IMR-90 (cell line): ENCODE results near the gene FERMT2. TPM values are rescaled to one million over a fixed set of nuclear protein-coding genes. Genes with fewer than 3 reads are reported as not detected.
"Not testable (repeated sequence)": the region's sequence is repeated elsewhere in the genome, so short reads cannot be mapped to it uniquely, and the experiment has no call there.

ENCODE experiments used
- ATAC-seq: fragments of 200-7000 bp; cut with Tn5 transposase; 2 replicates; pipeline ENCODE4 v1.9.1; 2020; ENCODE audit warnings: low read depth, mild to moderate bottlenecking, moderate library complexity
- BruUV-seq: library from RNA; stranded (reverse); fragments of 400-500 nt; replicated peaks from 2 replicates; lab custom pipeline; 2021; lab: Mats Ljungman, UMichigan
- CTCF ChIA-PET: fragments of 300-600 bp; formaldehyde crosslinking; extraction: SDS; loops from one replicate; lab custom pipeline; 2021; ENCODE audit warnings: antibody characterized with exemption; lab: Yijun Ruan, JAX
- POLR2A ChIA-PET: fragments of 300-600 bp; sonication (Branson Sonifier 250); formaldehyde crosslinking; loops from one replicate; lab custom pipeline; 2022; ENCODE audit warnings: antibody characterized with exemption; ENCODE audit not compliant: unreplicated experiment; lab: Charles Lee
- DNase-seq: peaks from one replicate; pipeline ENCODE4 v3.0.0; 2013
- H2AFZ ChIP-seq: replicated peaks from 2 replicates; pipeline ENCODE3; 2013; ENCODE audit warnings: low read length, mild to moderate bottlenecking; ENCODE audit not compliant: poor library complexity
- H2AK5ac ChIP-seq: 2 replicates; pipeline ENCODE4 v1.6.1; 2013; ENCODE audit warnings: low read depth, low read length, inconsistent platforms
- H2AK9ac ChIP-seq: replicated peaks from 2 replicates; pipeline ENCODE3; 2013; ENCODE audit warnings: mild to moderate bottlenecking, low read depth, low read length, moderate library complexity; ENCODE audit not compliant: poor library complexity
- H2BK120ac ChIP-seq: 2 replicates; pipeline ENCODE4 v1.6.1; 2013; ENCODE audit warnings: low read depth, low read length, inconsistent platforms
- H2BK15ac ChIP-seq: 3 replicates; pipeline ENCODE4 v1.6.1; 2013; ENCODE audit warnings: low read depth, low read length, inconsistent platforms
- H2BK20ac ChIP-seq: 2 replicates; pipeline ENCODE4 v1.6.1; 2013; ENCODE audit warnings: low read depth, mild to moderate bottlenecking, inconsistent platforms, low read length, moderate library complexity
- H2BK5ac ChIP-seq: 2 replicates; pipeline ENCODE4 v1.6.1; 2013; ENCODE audit warnings: mild to moderate bottlenecking, low read depth, low read length, inconsistent platforms; ENCODE audit not compliant: poor library complexity, severe bottlenecking
- H3K14ac ChIP-seq: replicated peaks from 2 replicates; pipeline ENCODE4 v1.6.1; 2013; ENCODE audit warnings: low read depth, low read length, inconsistent platforms
- H3K18ac ChIP-seq: 2 replicates; pipeline ENCODE4 v1.6.1; 2013; ENCODE audit warnings: low read depth, low read length, control low read depth
- H3K23ac ChIP-seq: 2 replicates; pipeline ENCODE4 v1.6.1; 2013; ENCODE audit warnings: low read depth, low read length, inconsistent platforms
- H3K27ac ChIP-seq: 2 replicates; pipeline ENCODE4 v1.5.1; 2013; ENCODE audit warnings: mild to moderate bottlenecking, control low read depth, low read length; ENCODE audit not compliant: insufficient read depth
- H3K27me3 ChIP-seq: 2 replicates; pipeline ENCODE4 v1.6.1; 2013; ENCODE audit warnings: low read length; ENCODE audit not compliant: control insufficient read depth, insufficient read depth
- H3K36me3 ChIP-seq: 2 replicates; pipeline ENCODE4 v1.6.1; 2013; ENCODE audit warnings: low read length, mixed read lengths; ENCODE audit not compliant: control insufficient read depth, insufficient read depth
- H3K4ac ChIP-seq: 2 replicates; pipeline ENCODE4 v1.6.1; 2013; ENCODE audit warnings: low read depth, low read length, inconsistent platforms
- H3K4me1 ChIP-seq: 2 replicates; pipeline ENCODE4 v1.6.1; 2013; ENCODE audit warnings: low read length, mixed read lengths; ENCODE audit not compliant: control insufficient read depth, insufficient read depth
- H3K4me2 ChIP-seq: 2 replicates; pipeline ENCODE4 v1.6.1; 2013; ENCODE audit warnings: low read depth, mild to moderate bottlenecking, control low read depth, low read length, moderate library complexity
- H3K4me3 ChIP-seq: 2 replicates; pipeline ENCODE4 v1.5.1; 2013; ENCODE audit warnings: low read depth, mild to moderate bottlenecking, control low read depth, low read length, moderate library complexity; ENCODE audit not compliant: insufficient read depth
- H3K56ac ChIP-seq: 2 replicates; pipeline ENCODE4 v1.6.1; 2013; ENCODE audit warnings: low read length, inconsistent platforms; ENCODE audit not compliant: insufficient read depth; ENCODE audit errors: extremely low read depth
- H3K79me1 ChIP-seq, 2 experiments: 2 replicates each; pipeline ENCODE4 v1.6.1; 2013; ENCODE audit warnings: low read length in 2 of 2, inconsistent platforms in 1 of 2, low read depth in 1 of 2
- H3K9ac ChIP-seq: 2 replicates; pipeline ENCODE4 v1.6.1; 2013; ENCODE audit warnings: low read depth, low read length, control low read depth
- H3K9me1 ChIP-seq: 2 replicates; pipeline ENCODE4 v1.6.1; 2013; ENCODE audit warnings: low read length, inconsistent platforms; ENCODE audit not compliant: insufficient read depth
- H3K9me3 ChIP-seq: 2 replicates; pipeline ENCODE4 v1.6.1; 2013; ENCODE audit warnings: low read length; ENCODE audit not compliant: control insufficient read depth, insufficient read depth
- H4K20me1 ChIP-seq: 2 replicates; pipeline ENCODE4 v1.6.1; 2013; ENCODE audit warnings: low read length, inconsistent platforms; ENCODE audit not compliant: insufficient read depth
- H4K5ac ChIP-seq: 2 replicates; pipeline ENCODE4 v1.6.1; 2013; ENCODE audit warnings: mild to moderate bottlenecking, low read depth, low read length, control low read depth
- H4K8ac ChIP-seq, 2 experiments: 2 replicates each; pipeline ENCODE4 v1.6.1; 2013; ENCODE audit warnings: low read depth in 2 of 2, low read length in 2 of 2, control low read depth in 1 of 2, inconsistent platforms in 1 of 2
- H4K91ac ChIP-seq: 2 replicates; pipeline ENCODE4 v1.6.1; 2013; ENCODE audit warnings: low read depth, low read length, inconsistent platforms; ENCODE audit not compliant: insufficient read depth
- BHLHE40 ChIP-seq: fragments of 150-350 bp; IDR thresholded peaks from 2 replicates; pipeline ENCODE4 v1.6.1; 2016; ENCODE audit warnings: mild to moderate bottlenecking, low read depth, low read length
- CHD1 ChIP-seq: IDR thresholded peaks from 2 replicates; pipeline ENCODE4 v1.6.1; 2012; ENCODE audit warnings: low read depth, low read length, improper control_type of control experiment
- RAD21 ChIP-seq: IDR thresholded peaks from 2 replicates; pipeline ENCODE4 v1.6.1; 2012; ENCODE audit warnings: low read length, improper control_type of control experiment
- RCOR1 ChIP-seq: IDR thresholded peaks from 2 replicates; pipeline ENCODE4 v1.6.1; 2012; ENCODE audit warnings: mild to moderate bottlenecking, low read length, improper control_type of control experiment; ENCODE audit not compliant: insufficient replicate concordance
- RFX5 ChIP-seq: IDR thresholded peaks from 2 replicates; pipeline ENCODE4 v1.8.0; 2012; ENCODE audit warnings: low read depth, mild to moderate bottlenecking, low read length, moderate library complexity
- WGBS, 2 experiments: methylation state at CpG; one replicate each; pipeline versions ENCODE4 v1.1.5 to v1.1.7; 2013; ENCODE audit warnings: missing lambda C conversion rate in 2 of 2; ENCODE audit not compliant: insufficient read length in 1 of 2; ENCODE audit errors: extremely low coverage in 2 of 2; 5-methylcytosine and 5-hydroxymethylcytosine counted together
- dilution Hi-C: fragments of 300-500 bp; cut with HindIII; formaldehyde crosslinking; loops from one replicate; pipeline ENCODE4 v1.14.3; 2018; ENCODE audit warnings: low sequenced_read_pairs; ENCODE audit not compliant: unreplicated experiment
- in situ Hi-C: fragments of 300-500 bp; cut with MboI; formaldehyde crosslinking; loops from 3 replicates; pipeline ENCODE4 v1.14.3; 2019; ENCODE audit warnings: low sequenced_read_pairs, inconsistent platforms, mixed read lengths
- intact Hi-C: fragments of 100-400 bp; cut with micrococcal nuclease; formaldehyde crosslinking; loops from 2 replicates; pipeline ENCODE4 v1.10.0; 2022
- polyA plus RNA-seq, 3 experiments: library from polyadenylated mRNA; depleted of rRNA; stranded (reverse); fragments of >200 nt; gene quantifications; 2 replicates each; pipeline ENCODE4 v1.2.3, GENCODE V29; 2012; ENCODE audit warnings: low replicate concordance in 1 of 3
- total RNA-seq: library from RNA; depleted of rRNA; stranded (reverse); fragments of >200 nt; gene quantifications from 2 replicates; pipeline ENCODE4 v1.2.3, GENCODE V29; 2012

Gene FERMT2
- total and polyA plus RNA-seq, 2 of the 4 experiments (the other 2 are of a cell fraction), result 131 to 217 TPM

- intact Hi-C loops, result loop anchor here (5.0 kb wide), 1 partner anchor 45 kb away; no protein-coding TSS in a partner anchor
- CTCF ChIA-PET, result interaction anchor here (0.5 to 0.7 kb wide), 2 partner anchors 100 to 111 kb away, joined by 3 read pairs; no protein-coding TSS in a partner anchor
Observed at GRCh38 chr14:52922059-52922458, 28.8 kb downstream of the FERMT2 start.

DNA sequence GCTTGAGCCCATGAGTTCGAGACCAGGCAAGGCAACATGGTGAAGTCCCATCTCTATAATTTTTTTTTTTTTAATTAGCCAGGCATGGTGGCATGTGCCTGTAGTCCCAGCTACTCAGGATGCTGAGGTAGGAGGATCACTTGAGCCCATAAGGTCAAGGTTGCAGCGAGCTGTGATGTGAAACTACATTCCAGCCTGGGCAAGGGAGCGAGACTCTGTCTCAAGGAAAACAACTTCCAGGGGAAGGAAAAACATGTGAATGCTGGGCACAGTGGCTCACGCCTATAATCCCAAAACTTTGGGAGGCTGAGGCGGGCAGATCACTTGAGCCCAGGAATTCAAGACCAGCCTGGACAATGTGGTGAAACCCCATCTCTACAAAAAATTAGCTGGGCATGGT is 30.4 kb downstream of the FERMT2 start:
- CTCF ChIA-PET, result interaction anchor here (0.6 to 1.1 kb wide), 3 partner anchors 15 to 541 kb away, joined by 3 to 5 read pairs (median 3); no protein-coding TSS in a partner anchor
- Histone ChIP-seq H3K4me2 (peak overlapping the region; percentile 25), H2AK5ac (peak overlapping the region; percentile 69; the same call in 1 of the 2 replicates), H3K36me3 (peaks cover 14% of the 10 kb centered on the region), H3K4ac (peak overlapping the region; percentile 53), H3K79me1 (peaks cover 4 to 63% of the 10 kb centered on the region in 2 experiments; a peak in 3 of 4 replicates), H3K14ac (peak overlapping the region; percentile 50), H2BK15ac (0 out of 3 replicates have a peak overlapping the region, but pooled peaks have one; percentile 10), H2BK5ac (peak overlapping the region; percentile 62), H4K20me1 (peaks cover 95% of the 10 kb centered on the region), H3K9me1 (peaks cover 32% of the 10 kb centered on the region), H3K27ac (peak overlapping the region; percentile 56; the same call in 1 of the 2 replicates), H3K18ac (peak overlapping the region; percentile 7), H3K4me1 (peaks cover 26% of the 10 kb centered on the region)
- WGBS, 2 experiments, result 100% methylated on average over 2 of the region's 5 CpGs; no CpG with 5 or more reads in 1 of the 2 experiments
- H3K27me3 ChIP-seq, BruUV-seq, H3K4me3 ChIP-seq, H2AK9ac ChIP-seq, ATAC-seq, H3K23ac ChIP-seq, in situ Hi-C loops, H3K9me3 ChIP-seq, dilution Hi-C loops, DNase-seq, POLR2A ChIA-PET, H4K8ac ChIP-seq, H3K9ac ChIP-seq, H4K91ac ChIP-seq, H4K5ac ChIP-seq, H2BK20ac ChIP-seq, H2AFZ ChIP-seq, H3K56ac ChIP-seq, H2BK120ac ChIP-seq: not testable (repeated sequence)
- intact Hi-C loops, result loop anchor here (5.0 kb wide), 1 partner anchor 43 kb away; no protein-coding TSS in a partner anchor

More at GRCh38 chr14:52922059-52922458, 28.8 kb downstream of the FERMT2 start:
- peaks cover 98% of the 10 kb centered on the region for H4K20me1 ChIP-seq
- peaks cover 30% of the 10 kb centered on the region for H3K4me1 ChIP-seq
- no peak overlapping the region for H3K27ac ChIP-seq
- peaks cover 41% of the 10 kb centered on the region for H3K9me1 ChIP-seq
- H2BK5ac ChIP-seq, result no peak overlapping the region
- DNase-seq (no peak), ATAC-seq (no peak)
- H3K14ac ChIP-seq, result 0 out of 2 replicates have a peak overlapping the region, but pooled peaks have one; percentile 16
- H3K23ac ChIP-seq, result no peak overlapping the region
- no TSS peak for BruUV-seq
- no peak overlapping the region for H4K8ac ChIP-seq
- H4K5ac ChIP-seq, result no peak overlapping the region
- no peak overlapping the region for H3K4ac ChIP-seq
- peaks cover 10% of the 10 kb centered on the region for H3K36me3 ChIP-seq
- H3K4me3 ChIP-seq, result no peak overlapping the region
- H3K9ac ChIP-seq, result no peak overlapping the region
- POLR2A ChIA-PET, result no interaction called here
- H3K9me3 ChIP-seq, result no peaks in the 10 kb centered on the region
- no peak overlapping the region for H2AK5ac ChIP-seq
- H2AFZ ChIP-seq, result no peak overlapping the region
- no peak overlapping the region for H2AK9ac ChIP-seq
- H3K4me2 ChIP-seq, result peak overlapping the region; percentile 33; the same call in 1 of the 2 replicates
- H2BK120ac ChIP-seq, result no peak overlapping the region
- peaks cover 0 to 73% of the 10 kb centered on the region in 2 experiments; a peak in 2 of 4 replicates for H3K79me1 ChIP-seq
- H3K56ac ChIP-seq, result no peak overlapping the region
- H2BK15ac ChIP-seq, result no peak overlapping the region
- no peak overlapping the region for H2BK20ac ChIP-seq
- dilution Hi-C loops (no loop called here), in situ Hi-C loops (no loop called here)
- H3K18ac ChIP-seq, result no peak overlapping the region
- no peak overlapping the region for H4K91ac ChIP-seq
- no peaks in the 10 kb centered on the region for H3K27me3 ChIP-seq
- TF ChIP-seq BHLHE40, result no peak
- TF ChIP-seq RAD21, result no peak
- no peak for TF ChIP-seq CHD1
- no peak for TF ChIP-seq RFX5
- no peak for TF ChIP-seq RCOR1
